ENCODE measurements around the gene AMH.

DNA sequence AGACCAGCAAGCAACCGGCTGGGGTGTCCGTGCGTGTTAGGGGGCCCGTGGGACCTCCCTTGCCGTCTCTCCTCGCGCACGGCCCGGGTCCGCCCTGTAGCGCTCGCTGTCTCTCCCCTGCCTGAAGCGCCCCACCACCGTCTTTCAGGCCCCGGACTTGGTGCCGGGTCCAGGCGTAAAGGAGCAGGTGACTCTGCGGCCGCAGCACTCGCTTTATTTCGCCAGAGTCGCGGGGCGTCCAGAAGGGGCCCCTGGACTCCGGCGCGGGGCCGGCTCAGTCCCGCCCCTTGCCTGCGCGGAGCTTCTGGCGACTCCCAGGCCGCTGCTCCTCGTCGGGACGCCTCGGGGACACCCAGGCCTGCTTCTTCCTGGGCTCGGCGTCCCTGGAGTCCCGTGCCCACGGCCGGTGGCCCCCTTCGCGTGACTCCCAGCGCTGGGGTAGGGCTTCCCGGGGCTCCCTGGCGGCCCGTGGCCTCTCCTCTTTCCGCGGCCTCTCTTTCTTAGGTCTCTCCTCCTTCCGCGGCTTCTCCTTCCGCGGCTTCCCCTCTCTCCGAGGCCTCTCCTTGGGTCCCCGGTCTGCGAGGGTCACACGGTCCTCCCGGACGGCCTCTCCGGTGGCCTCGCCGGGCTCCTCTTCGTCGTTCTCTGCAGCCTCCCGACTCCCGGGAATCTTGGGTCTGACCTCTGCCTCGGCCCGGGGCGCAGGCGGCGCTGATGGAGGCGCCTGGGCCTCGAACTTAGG, 3.1 kb downstream of the AMH start:
- TF ChIP-seq TAF1 (IDR thresholded peaks at IDR 0.05; ENCODE audit: borderline replicate concordance, insufficient read depth, low read length) (no peak), POLR2AphosphoS5 (IDR thresholded peaks at IDR 0.05; ENCODE audit: low read depth, low read length) (no peak), SIN3A (IDR thresholded peaks at IDR 0.05; ENCODE audit: borderline replicate concordance, insufficient read depth, low read length) (no peak)
- TF ChIP-seq, protein P1, sequence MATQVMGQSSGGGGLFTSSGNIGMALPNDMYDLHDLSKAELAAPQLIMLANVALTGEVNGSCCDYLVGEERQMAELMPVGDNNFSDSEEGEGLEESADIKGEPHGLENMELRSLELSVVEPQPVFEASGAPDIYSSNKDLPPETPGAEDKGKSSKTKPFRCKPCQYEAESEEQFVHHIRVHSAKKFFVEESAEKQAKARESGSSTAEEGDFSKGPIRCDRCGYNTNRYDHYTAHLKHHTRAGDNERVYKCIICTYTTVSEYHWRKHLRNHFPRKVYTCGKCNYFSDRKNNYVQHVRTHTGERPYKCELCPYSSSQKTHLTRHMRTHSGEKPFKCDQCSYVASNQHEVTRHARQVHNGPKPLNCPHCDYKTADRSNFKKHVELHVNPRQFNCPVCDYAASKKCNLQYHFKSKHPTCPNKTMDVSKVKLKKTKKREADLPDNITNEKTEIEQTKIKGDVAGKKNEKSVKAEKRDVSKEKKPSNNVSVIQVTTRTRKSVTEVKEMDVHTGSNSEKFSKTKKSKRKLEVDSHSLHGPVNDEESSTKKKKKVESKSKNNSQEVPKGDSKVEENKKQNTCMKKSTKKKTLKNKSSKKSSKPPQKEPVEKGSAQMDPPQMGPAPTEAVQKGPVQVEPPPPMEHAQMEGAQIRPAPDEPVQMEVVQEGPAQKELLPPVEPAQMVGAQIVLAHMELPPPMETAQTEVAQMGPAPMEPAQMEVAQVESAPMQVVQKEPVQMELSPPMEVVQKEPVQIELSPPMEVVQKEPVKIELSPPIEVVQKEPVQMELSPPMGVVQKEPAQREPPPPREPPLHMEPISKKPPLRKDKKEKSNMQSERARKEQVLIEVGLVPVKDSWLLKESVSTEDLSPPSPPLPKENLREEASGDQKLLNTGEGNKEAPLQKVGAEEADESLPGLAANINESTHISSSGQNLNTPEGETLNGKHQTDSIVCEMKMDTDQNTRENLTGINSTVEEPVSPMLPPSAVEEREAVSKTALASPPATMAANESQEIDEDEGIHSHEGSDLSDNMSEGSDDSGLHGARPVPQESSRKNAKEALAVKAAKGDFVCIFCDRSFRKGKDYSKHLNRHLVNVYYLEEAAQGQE (IDR thresholded peaks at IDR 0.05; ENCODE audit: insufficient read depth in 1 of 2, low read depth in 2 of 2, low read length in 2 of 2): no peak
